HEK293T (cell line): ENCODE results near the gene XAB2.
A peak's percentile ranks its signal among the peaks of the same experiment; 100 is the strongest.
"Not testable (repeated sequence)": the region's sequence is repeated elsewhere in the genome, so short reads cannot be mapped to it uniquely, and the experiment has no call there.

ENCODE experiments used
- CTCF ChIA-PET: fragments of 350-600 bp; formaldehyde crosslinking; extraction: SDS; loops from one replicate; lab custom pipeline; 2021; ENCODE audit warnings: antibody characterized with exemption, inconsistent platforms; lab: Yijun Ruan, JAX
- POLR2A ChIA-PET: fragments of 350-600 bp; formaldehyde crosslinking; extraction: SDS; loops from one replicate; lab custom pipeline; 2020; ENCODE audit warnings: antibody characterized with exemption, inconsistent platforms; lab: Yijun Ruan, JAX
- DNase-seq: peaks from one replicate; pipeline ENCODE4 v3.0.0; 2012; ENCODE audit warnings: mixed read lengths; ENCODE audit errors: extremely low spot score
- ARNT ChIP-seq: fragments of 450-650 bp; IDR thresholded peaks from 2 replicates; pipeline ENCODE4 v1.6.1; 2017; ENCODE audit warnings: mild to moderate bottlenecking
- BHLHE40 ChIP-seq: fragments of 450-650 bp; IDR thresholded peaks from 2 replicates; pipeline ENCODE4 v1.6.1; 2016; ENCODE audit warnings: mild to moderate bottlenecking, moderate library complexity, borderline replicate concordance
- CTBP1 ChIP-seq: fragments of 450-650 bp; IDR thresholded peaks from 2 replicates; pipeline ENCODE4 v1.6.1; 2016; ENCODE audit warnings: borderline replicate concordance
- ELF4 ChIP-seq: fragments of 450-650 bp; IDR thresholded peaks from 2 replicates; pipeline ENCODE4 v1.6.1; 2017; ENCODE audit warnings: antibody characterized with exemption
- FOXA1 ChIP-seq: fragments of 450-650 bp; IDR thresholded peaks from 2 replicates; pipeline ENCODE4 v1.6.1; 2016; ENCODE audit warnings: mild to moderate bottlenecking
- FOXK2 ChIP-seq: fragments of 450-650 bp; IDR thresholded peaks from 2 replicates; pipeline ENCODE4 v1.6.1; 2016; ENCODE audit warnings: mild to moderate bottlenecking
- FOXM1 ChIP-seq: fragments of 450-650 bp; IDR thresholded peaks from 2 replicates; pipeline ENCODE4 v1.6.1; 2017; ENCODE audit warnings: mild to moderate bottlenecking, borderline replicate concordance
- HDGF ChIP-seq: fragments of 450-650 bp; IDR thresholded peaks from 2 replicates; pipeline ENCODE4 v1.6.1; 2017; ENCODE audit warnings: antibody characterized with exemption, borderline replicate concordance
- L3MBTL2 ChIP-seq: fragments of 450-650 bp; conservative IDR thresholded peaks from 2 replicates; pipeline ENCODE4 v1.6.1; 2016; ENCODE audit warnings: mild to moderate bottlenecking
- LEF1 ChIP-seq: fragments of 450-650 bp; IDR thresholded peaks from 2 replicates; pipeline ENCODE4 v1.6.1; 2017; ENCODE audit warnings: mild to moderate bottlenecking, borderline replicate concordance
- NFRKB ChIP-seq: fragments of 450-650 bp; IDR thresholded peaks from 2 replicates; pipeline ENCODE4 v1.6.1; 2016; ENCODE audit warnings: mild to moderate bottlenecking, moderate library complexity
- SP1 ChIP-seq: fragments of 450-650 bp; IDR thresholded peaks from 2 replicates; pipeline ENCODE4 v1.6.1; 2017
- SUZ12 ChIP-seq: fragments of 450-650 bp; IDR thresholded peaks from 2 replicates; pipeline ENCODE4 v1.6.1; 2016; ENCODE audit warnings: mild to moderate bottlenecking
- TARDBP ChIP-seq: fragments of 450-650 bp; IDR thresholded peaks from 2 replicates; pipeline ENCODE4 v1.6.1; 2016
- ZNF384 ChIP-seq: fragments of 450-650 bp; IDR thresholded peaks from 2 replicates; pipeline ENCODE4 v1.6.1; 2016
- TF ChIP-seq, protein P1 (sequence below): fragments of 450-650 bp; IDR thresholded peaks from 2 replicates; pipeline ENCODE4 v1.6.1; 2016

Gene XAB2

DNA sequence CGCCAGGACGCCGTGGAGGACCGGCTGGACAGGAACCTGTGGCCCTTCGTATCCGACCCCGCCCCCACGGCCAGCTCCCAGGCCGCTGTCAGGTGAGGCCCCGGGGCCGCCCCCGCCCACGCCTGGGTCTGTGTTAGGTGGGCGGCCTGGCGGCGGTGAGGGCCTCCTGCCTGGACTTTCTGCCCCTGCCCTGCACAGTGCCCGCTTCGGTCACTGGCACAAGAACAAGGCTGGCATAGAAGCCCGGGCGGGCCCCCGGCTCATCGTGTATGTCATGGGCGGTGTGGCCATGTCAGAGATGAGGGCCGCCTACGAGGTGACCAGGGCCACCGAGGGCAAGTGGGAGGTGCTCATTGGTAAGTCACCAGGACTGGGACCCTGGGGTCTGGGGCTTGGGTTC, 17.8 kb upstream of the XAB2 start:
- ChIA-PET POLR2A (no interaction called here), CTCF (no interaction called here)
- no peak for DNase-seq
- no peak for TF ChIP-seq ARNT
- TF ChIP-seq TARDBP, result no peak
- no peak for TF ChIP-seq SUZ12
- TF ChIP-seq FOXM1, result no peak
- no peak for TF ChIP-seq CTBP1
- no peak for TF ChIP-seq LEF1
- TF ChIP-seq FOXA1, result no peak
- TF ChIP-seq ZNF384, result no peak

DNA sequence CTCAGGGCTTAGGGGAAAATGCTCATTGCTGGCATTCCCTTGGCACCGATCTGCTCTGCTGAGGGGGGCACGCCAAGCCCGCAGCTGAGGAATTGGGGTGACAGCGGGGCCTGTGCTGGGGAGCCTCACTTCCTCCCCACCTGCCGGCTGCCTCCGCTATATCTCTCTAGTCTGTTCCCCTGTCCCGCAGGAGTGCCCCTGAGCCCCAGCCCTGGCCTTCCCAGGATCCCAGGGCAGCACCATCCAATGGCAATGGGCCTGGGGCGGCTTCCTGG, 17.0 kb upstream of the XAB2 start:
- CTCF ChIA-PET, result no interaction called here
- POLR2A ChIA-PET, result no interaction called here

DNA sequence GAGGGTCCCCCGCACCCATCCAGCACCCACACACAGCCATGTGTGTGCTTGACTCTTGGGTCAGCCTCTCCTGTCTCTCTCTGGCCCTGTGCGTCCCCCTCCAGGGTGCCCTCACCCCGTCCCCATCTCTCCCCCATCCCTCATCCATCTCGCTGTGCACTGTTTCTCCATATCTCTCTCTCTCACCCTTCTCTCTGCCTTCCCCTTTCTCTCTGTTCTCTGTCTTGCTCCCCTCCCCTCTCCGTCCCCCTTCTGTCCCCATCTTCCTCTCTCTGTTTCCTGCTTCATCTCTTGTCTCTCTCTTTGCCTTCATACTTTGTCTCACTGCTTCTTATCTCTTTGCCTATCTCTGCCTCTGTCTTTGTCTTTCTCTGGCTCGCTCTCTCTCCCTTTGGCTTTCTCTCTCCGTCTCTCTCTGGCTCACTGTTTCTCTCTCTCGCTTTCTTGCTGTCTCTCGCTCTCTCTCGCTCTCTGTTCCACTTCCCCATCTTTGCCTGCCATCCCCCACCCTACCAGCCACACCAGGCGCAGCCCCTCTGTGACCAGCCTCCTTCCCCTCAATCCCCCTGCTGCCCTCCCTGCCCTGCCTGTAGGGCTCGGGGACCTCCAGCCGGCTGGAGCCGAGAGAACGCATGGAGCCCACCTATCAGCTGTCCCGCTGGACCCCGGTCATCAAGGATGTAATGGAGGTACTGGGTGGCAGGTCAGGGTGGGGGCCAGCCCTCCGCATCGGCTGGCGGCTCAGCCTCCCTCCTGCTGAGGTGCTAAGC, 16.5 kb upstream of the XAB2 start:
- CTCF ChIA-PET, result no interaction called here
- no peak for DNase-seq
- POLR2A ChIA-PET, result no interaction called here
- TF ChIP-seq ZNF384 (no peak), BHLHE40 (no peak), L3MBTL2 (no peak), HDGF (no peak), FOXA1 (no peak), CTBP1 (no peak), SUZ12 (no peak), FOXM1 (no peak), SP1 (no peak), TARDBP (no peak), ELF4 (no peak), ARNT (no peak), NFRKB (no peak), LEF1 (no peak)
- TF ChIP-seq, protein P1, sequence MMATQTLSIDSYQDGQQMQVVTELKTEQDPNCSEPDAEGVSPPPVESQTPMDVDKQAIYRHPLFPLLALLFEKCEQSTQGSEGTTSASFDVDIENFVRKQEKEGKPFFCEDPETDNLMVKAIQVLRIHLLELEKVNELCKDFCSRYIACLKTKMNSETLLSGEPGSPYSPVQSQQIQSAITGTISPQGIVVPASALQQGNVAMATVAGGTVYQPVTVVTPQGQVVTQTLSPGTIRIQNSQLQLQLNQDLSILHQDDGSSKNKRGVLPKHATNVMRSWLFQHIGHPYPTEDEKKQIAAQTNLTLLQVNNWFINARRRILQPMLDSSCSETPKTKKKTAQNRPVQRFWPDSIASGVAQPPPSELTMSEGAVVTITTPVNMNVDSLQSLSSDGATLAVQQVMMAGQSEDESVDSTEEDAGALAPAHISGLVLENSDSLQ, result no peak

More for the DNA sequence above, 17.0 kb upstream of the XAB2 start:
- TF ChIP-seq L3MBTL2, result no peak
- no peak for TF ChIP-seq CTBP1
- TF ChIP-seq, protein P1, result no peak
- no peak for TF ChIP-seq BHLHE40
- TF ChIP-seq HDGF, result no peak
- no peak for TF ChIP-seq FOXM1
- no peak for TF ChIP-seq TARDBP
- no peak for TF ChIP-seq ARNT
- no peak for TF ChIP-seq SUZ12
- TF ChIP-seq FOXK2, result no peak
- DNase-seq, result no peak

DNA sequence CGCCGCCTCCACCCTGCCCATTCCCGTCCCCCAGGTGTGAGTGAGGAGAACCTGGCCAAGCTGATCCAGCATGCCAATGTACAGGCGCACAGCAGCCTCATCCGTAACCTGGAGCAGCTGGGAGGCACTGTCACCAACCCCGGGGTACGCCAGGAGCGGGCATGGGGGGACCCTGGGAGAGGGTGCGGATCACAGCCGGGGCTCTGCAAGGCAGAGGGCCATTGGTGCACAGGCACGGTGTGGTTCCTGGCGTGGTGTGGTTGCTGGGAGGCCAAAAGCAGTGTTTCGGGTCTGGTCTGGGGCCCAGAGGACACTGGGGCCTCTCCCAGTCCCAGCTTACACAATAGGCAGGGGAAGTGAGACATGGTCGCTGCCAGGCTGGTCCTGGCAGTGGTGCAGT, 15.8 kb upstream of the XAB2 start:
- ChIA-PET POLR2A (no interaction called here), CTCF (interaction anchor here (0.8 kb wide), 1 partner anchor 36 kb away, joined by 3 read pairs; the partner anchor contains the start of gene TRAPPC5)
- DNase-seq, result no peak
- no peak for TF ChIP-seq HDGF

DNA sequence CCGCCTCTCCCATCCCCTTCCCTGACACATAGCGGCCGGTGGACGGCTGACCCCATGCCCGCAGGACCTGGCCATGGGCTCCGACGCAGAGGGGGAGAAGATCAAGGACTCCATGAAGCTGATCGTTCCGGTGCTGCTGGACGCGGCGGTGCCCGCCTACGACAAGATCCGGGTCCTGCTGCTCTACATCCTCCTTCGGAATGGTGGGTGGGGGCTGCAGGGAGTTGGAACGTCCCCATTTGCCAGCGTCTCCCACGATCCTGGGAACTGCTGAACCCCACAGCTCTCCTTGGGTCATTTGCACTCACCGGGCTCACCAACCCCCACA, 15.2 kb upstream of the XAB2 start:
- CTCF ChIA-PET, result interaction anchor here (0.8 kb wide), 1 partner anchor 36 kb away, joined by 3 read pairs; the partner anchor contains the start of gene TRAPPC5
- no peak for DNase-seq
- TF ChIP-seq HDGF (no peak), FOXK2 (no peak), ARNT (no peak), TARDBP (no peak), ELF4 (no peak), CTBP1 (no peak), SUZ12 (no peak), FOXA1 (no peak), ZNF384 (no peak), SP1 (no peak), BHLHE40 (no peak), LEF1 (no peak)
- POLR2A ChIA-PET, result no interaction called here

DNA sequence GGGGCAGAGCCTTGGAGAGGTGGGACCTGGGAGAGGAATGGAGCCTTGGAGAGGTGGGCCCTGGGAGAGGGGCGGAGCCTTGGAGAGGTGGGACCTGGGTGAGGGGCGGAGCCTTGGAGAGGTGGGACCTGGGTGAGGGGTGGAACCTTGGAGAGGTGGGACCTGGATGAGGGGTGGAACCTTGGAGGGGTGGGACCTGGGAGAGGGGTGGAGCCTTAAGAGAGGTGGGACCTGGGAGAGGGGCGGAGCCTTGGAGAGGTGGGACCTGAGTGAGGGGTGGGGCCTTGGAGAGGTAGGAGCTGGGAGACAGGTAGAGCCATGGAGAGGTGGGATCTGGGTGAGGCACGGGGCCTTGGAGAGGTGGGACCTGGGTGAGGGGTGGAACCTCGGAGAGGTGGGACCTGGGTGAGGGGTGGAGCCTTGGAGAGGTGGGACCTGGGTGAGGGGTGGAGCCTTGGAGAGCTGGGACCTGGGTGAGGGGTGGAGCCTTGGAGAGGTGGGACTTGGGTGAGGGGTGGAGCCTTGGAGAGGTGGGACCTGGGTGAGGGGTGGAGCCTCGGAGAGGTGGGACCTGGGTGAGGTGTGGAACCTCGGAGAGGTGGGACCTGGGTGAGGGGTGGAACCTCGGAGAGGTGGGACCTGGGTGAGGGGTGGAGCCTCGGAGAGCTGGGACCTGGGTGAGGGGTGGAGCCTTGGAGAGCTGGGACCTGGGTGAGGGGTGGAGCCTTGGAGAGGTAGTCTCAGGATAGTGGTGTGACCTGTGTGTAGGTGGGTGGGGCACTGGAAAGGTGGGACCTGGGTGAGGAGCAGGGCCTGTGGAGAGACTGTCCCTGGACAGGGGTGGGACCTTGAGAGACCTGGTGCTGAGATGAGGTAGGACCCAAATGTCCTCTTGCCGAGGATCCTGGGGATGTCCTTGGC, 14.5 kb upstream of the XAB2 start:
- peak; percentile 67 for DNase-seq
- CTCF ChIA-PET, result not testable (repeated sequence)

DNA sequence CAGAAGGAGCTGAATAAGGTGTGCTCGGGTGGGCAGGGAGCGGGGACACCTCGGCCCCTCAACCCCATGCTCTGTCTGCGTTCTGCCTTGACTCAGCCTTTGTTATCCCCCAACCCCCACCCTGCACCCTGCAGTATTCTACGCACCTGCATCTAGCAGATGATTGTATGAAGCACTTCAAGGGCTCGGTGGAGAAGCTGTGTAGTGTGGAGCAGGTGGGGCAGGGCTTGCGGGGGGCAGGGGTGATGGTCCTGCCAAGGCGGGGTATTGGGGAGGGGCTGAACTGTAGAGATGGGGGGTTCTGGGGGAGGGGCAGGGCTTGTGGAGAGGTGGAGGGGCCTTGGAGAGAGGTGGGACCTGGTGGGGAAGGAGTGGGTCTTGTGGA, 13.7 kb upstream of the XAB2 start:
- POLR2A ChIA-PET, result no interaction called here

More for the DNA sequence above, 14.5 kb upstream of the XAB2 start:
- POLR2A ChIA-PET, result not testable (repeated sequence)

More for the DNA sequence above, 13.7 kb upstream of the XAB2 start:
- DNase-seq, result no peak
- TF ChIP-seq BHLHE40, result no peak
- TF ChIP-seq CTBP1, result no peak
- no peak for TF ChIP-seq L3MBTL2
- no peak for TF ChIP-seq SUZ12
- TF ChIP-seq SP1, result no peak
- no peak for TF ChIP-seq HDGF
- no peak for TF ChIP-seq ZNF384
- TF ChIP-seq TARDBP, result no peak
- no peak for TF ChIP-seq NFRKB
- TF ChIP-seq, protein P1, result no peak
- TF ChIP-seq FOXM1, result no peak
- TF ChIP-seq ARNT, result no peak
- CTCF ChIA-PET, result interaction anchor here (0.5 kb wide), 1 partner anchor 162 kb away, joined by 3 read pairs; no protein-coding TSS in a partner anchor
